Mammary epithelial cell (primary cell): ENCODE results near the gene PPID.

Source experiments
- CTCF ChIP-seq, 2 donors: IDR thresholded peaks in 1 of 2; conservative IDR thresholded peaks in 1 of 2; 2 replicates each; pipeline ENCODE4 v1.5.1; 2011 to 2012; ENCODE audit warnings: inconsistent platforms in 2 of 2, low read length in 2 of 2, mild to moderate bottlenecking in 2 of 2, control low read depth in 1 of 2, low read depth in 1 of 2; ENCODE audit not compliant: insufficient read depth in 1 of 2; ENCODE audit errors: extremely low read depth in 1 of 2
- EZH2 ChIP-seq: IDR thresholded peaks from 2 replicates; pipeline ENCODE4 v1.6.1; 2012; ENCODE audit warnings: low read length, inconsistent platforms, borderline replicate concordance

DNA sequence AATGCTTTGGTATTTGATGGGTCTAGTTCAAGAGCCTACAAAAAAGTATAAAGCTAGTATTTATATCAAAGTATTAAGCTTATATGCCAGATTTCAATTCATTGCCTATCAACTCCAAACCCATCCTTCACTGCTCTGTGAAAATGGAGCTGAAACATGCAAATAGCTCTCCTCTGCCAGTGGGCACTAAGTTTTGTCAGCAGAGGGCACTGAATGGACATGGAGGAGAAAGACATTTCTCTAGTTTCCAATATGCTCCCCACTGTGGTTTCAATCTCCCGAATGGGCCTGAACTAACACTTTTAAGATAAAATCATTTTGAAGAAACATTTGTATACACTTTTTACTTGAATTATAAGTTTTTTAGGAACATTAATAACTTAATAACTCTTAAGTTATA lies 12.4 kb downstream of the PPID start:
- TF ChIP-seq EZH2 (no peak), CTCF (conservative IDR thresholded peaks at IDR 0.05 in 1 of 2, IDR thresholded peaks at IDR 0.05 in 1 of 2; ENCODE audit: extremely low read depth in 1 of 2, insufficient read depth in 1 of 2, low read depth in 1 of 2, low read length in 2 of 2) (peak in 1 of 2 donors; percentile 15)
